GM04503 (cell line): ENCODE measurements around the gene ACOT12.

Experiments
- DNase-seq: peaks from one replicate; pipeline ENCODE4 v3.0.0-alpha.2; 2012; ENCODE audit warnings: low read depth

The ACOT12 gene

DNA sequence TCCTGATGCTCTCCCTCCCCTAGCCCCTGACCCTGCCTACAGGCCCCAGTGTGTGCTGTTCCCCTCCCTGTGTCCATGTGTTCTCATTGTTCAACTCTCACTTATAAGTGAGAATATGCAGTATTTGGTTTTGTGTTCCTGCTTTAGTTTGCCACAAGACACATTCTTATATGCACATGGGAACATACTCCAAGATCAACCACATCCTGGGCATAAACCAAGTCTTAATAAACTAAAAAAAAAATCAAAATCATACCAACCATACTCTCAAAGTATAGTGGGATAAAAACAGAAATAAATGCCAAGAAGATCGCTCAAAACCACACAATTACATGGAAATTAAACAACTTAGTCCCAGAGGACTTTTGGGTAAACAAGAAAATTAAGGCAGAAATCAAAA, 103.8 kb downstream of the ACOT12 start:
- no peak for DNase-seq

GRCh38 chr5:81288021-81288433, 105.9 kb downstream of the ACOT12 start:
- no peak for DNase-seq

GRCh38 chr5:81286059-81286617, 107.8 kb downstream of the ACOT12 start:
- DNase-seq, result no peak

- DNase-seq, result no peak
Observed at GRCh38 chr5:81283976-81284375, 110.0 kb downstream of the ACOT12 start.
